Activated CD4-positive, alpha-beta T cell treated with anti-CD3 and anti-CD28 coated beads, Interleukin-10, Interleukin-2, amounts not matched to agents 100 ng/mL and 50 ng/mL, durations not matched to agents 16 hours and 8 hours (primary cell): ENCODE results near the gene PPIF.

Experiments used
- DNase-seq: peaks from one replicate; pipeline ENCODE4 v3.0.0-alpha.2; 2020

The PPIF gene

GRCh38 chr10:79349766-79350406 lies 2.6 kb downstream of the PPIF start:
- DNase-seq = no peak

GRCh38 chr10:79350407-79351154 lies 3.3 kb downstream of the PPIF start:
- DNase-seq = no peak

GRCh38 chr10:79351332-79351731 lies 4.1 kb downstream of the PPIF start:
- no peak for DNase-seq

GRCh38 chr10:79352035-79352877 lies 5.0 kb downstream of the PPIF start:
- DNase-seq = no peak

- no peak for DNase-seq
These were observed 5.7 kb downstream of the PPIF start for GRCh38 chr10:79353000-79353406.

- no peak for DNase-seq
These were observed 6.5 kb downstream of the PPIF start for GRCh38 chr10:79353726-79354125.

GRCh38 chr10:79354141-79354540 lies 6.9 kb downstream of the PPIF start:
- no peak for DNase-seq

GRCh38 chr10:79354615-79355014 lies 7.3 kb downstream of the PPIF start:
- no peak for DNase-seq

- DNase-seq = no peak
These were observed 8.2 kb downstream of the PPIF start for GRCh38 chr10:79355420-79356017.

GRCh38 chr10:79356104-79356503 lies 8.8 kb downstream of the PPIF start:
- peak; percentile 45 for DNase-seq

- DNase-seq = no peak
These were observed 9.9 kb downstream of the PPIF start for GRCh38 chr10:79357180-79357579.

GRCh38 chr10:79358811-79359210 lies 11.5 kb downstream of the PPIF start:
- no peak for DNase-seq

GRCh38 chr10:79359816-79360498 lies 12.7 kb downstream of the PPIF start:
- DNase-seq = no peak

GRCh38 chr10:79360499-79361342 lies 13.5 kb downstream of the PPIF start:
- no peak for DNase-seq

GRCh38 chr10:79361726-79362397 lies 14.6 kb downstream of the PPIF start:
- no peak for DNase-seq

GRCh38 chr10:79367426-79368189 lies 20.3 kb downstream of the PPIF start:
- no peak for DNase-seq

GRCh38 chr10:79372871-79373270 lies 25.6 kb downstream of the PPIF start:
- DNase-seq = no peak

- peak; percentile 78 for DNase-seq
These were observed 27.3 kb downstream of the PPIF start for GRCh38 chr10:79374312-79375191.
